Fibroblast of peridontal ligament (primary cell): ENCODE data around the gene NAV2.

Experiments used
- DNase-seq: peaks from one replicate; pipeline ENCODE4 v3.0.0-alpha.2; 2010; ENCODE audit errors: extremely low read depth

NAV2 gene

DNA sequence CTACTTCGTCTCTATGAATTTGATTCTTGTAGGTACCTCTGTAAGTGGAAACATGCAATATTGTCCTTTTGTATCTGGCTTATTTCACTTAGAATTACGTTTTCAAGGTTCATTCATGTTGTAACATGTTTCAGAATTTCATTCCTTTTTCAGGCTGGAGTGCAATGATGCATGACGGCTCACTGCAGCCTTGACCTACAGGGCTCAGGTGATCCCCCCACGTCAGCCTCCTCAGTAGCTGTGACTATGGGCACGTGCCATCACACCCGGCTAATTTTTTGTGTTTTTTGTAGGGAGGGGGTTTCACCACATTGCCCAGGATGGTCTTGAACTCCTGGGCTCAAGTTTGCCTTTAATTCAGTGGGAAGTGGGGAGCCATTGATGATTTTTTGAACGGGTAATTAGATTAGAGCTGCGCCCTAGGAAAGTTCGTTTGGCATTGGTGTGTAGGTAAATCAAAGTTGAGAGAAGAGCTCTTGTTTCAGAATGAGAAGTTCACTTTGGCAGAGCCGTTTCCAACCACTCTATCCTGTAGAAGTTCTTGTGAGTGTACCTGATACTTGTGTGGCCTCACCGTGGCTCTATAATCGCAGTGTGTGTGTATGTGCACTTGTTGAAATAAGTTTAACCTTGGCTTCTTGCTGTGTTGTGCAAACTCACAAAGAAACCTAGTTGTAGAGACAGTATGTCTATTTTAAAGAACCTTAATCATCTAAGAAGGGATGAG, 115.9 kb downstream of the NAV2 start:
- DNase-seq: no peak

GRCh38 chr11:19829109-19829837, 116.6 kb downstream of the NAV2 start:
- no peak for DNase-seq

- no peak for DNase-seq
Measured at GRCh38 chr11:19832086-19832750, 119.6 kb downstream of the NAV2 start.

DNA sequence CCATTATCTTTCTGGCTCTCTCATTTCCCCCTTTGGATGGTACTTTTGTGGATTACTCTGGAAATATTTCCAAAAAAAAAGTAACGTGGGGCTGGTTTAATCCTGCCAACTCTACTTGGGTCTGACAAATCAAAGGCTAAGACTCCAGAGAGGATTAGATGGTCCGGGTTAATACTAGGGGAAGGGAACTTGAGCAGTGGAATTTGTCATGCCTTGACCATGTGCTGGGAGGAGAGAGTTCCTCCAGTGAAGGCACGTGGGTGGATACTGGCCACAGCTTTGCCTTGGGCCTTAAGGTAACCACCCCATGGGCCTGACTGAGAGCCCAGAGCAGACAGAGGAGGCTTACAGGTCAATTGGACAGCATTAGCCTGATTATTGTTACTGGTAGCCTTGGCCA, 120.3 kb downstream of the NAV2 start:
- DNase-seq: no peak

DNA sequence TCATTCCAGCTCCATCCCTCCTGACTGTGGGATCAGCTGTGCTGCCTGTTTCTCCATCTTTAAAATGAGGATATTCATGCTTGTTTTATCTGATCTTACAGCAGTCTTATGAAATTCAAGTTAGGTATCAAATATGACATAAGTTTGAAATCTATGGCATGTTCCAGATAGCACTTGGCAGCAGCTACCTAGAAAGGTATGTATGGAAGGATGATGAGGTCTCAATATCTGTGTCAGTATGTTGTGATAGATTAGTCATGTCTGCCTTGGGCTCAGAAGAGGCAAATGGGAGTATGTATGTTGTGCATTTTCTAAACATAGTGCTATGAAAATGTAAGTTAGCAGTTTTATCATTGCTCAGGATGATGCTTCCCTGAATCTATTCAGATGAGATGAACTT, 122.1 kb downstream of the NAV2 start:
- DNase-seq: no peak

DNA sequence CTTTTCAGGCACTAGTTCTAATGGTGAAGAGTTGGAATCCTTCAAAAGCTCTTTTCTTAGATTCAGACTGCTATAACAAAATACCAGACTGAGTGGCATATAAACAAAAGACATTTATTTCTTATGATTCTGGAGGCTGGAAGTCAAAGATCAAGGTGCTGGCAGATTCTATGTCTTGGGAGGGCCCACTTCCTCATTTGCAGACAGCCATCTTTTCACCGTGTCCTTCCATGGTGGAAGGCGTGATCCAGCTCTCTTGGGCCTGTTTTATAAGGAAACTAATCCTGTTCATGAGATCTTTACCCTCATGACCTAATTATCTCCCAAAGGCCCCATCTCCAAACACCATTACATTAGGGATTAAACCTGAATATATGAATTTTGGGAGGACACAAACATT, 124.0 kb downstream of the NAV2 start:
- no peak for DNase-seq

GRCh38 chr11:19838994-19839768, 126.5 kb downstream of the NAV2 start:
- DNase-seq: no peak

GRCh38 chr11:19840961-19841360, 128.3 kb downstream of the NAV2 start:
- no peak for DNase-seq

- no peak for DNase-seq
Measured at GRCh38 chr11:19842505-19842904, 129.9 kb downstream of the NAV2 start.

DNA sequence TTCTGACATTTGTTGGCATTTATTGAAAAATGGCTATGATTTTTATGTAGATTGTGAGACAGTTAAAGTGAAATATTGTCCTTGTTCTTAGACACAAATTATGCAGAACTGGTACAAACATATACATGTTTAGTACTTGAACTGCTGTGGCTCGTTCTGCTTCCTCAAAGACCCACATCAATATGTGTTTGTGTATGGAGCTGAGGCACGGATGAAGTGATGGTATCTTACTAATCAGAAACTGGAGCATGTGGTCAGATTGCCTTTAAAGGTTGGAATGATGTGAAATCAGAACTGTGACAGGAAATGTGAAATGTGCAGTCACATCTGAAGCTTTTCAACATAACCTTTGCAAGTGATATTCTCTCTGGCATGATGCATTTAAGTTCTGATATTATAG, 130.4 kb downstream of the NAV2 start:
- DNase-seq: no peak

- no peak for DNase-seq
Measured at GRCh38 chr11:19844012-19844411, 131.4 kb downstream of the NAV2 start.

GRCh38 chr11:19844806-19845205, 132.2 kb downstream of the NAV2 start:
- no peak for DNase-seq

DNA sequence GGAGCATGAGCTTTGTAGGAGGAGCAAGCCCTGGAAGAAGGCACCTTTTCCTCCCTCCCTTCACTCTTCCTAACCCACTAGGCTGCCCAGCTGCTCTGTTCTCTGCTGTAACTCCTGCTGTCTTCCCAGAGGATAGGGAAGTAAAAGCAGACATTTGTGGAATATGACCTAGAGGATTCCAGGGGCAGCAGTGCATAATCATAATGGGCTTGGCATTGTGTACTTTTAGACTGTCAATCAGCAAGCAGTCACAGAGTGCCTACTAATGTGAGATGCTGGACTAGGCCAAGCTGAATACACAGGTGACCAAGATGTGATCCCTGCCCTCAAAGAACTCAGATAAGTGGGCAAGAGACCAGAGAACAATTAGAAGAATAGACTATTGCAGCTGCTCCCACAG, 133.0 kb downstream of the NAV2 start:
- no peak for DNase-seq

GRCh38 chr11:19846654-19847305, 134.1 kb downstream of the NAV2 start:
- DNase-seq: peak; percentile 77

DNA sequence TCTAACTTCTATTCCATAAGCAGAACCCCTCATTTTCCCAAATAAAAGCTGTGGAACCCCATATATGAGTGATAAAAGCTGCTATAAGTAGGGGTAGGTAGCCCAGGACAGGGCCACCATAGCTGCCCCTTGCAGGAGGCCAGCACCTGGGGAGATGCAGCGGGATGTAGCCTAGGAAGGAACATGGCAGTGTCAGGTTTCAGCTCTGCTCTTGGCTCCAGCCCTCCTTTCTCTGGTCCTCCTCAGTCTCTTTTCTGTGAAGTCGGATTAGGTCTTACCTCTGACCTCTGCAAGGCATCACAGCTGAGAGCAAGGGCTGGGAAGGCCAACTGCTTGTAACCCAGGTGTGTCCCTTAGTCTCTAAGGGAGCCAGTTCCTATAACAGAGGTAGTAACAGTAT, 135.6 kb downstream of the NAV2 start:
- no peak for DNase-seq

- peak; percentile 57 for DNase-seq
Measured at GRCh38 chr11:19849107-19849789, 136.6 kb downstream of the NAV2 start.

DNA sequence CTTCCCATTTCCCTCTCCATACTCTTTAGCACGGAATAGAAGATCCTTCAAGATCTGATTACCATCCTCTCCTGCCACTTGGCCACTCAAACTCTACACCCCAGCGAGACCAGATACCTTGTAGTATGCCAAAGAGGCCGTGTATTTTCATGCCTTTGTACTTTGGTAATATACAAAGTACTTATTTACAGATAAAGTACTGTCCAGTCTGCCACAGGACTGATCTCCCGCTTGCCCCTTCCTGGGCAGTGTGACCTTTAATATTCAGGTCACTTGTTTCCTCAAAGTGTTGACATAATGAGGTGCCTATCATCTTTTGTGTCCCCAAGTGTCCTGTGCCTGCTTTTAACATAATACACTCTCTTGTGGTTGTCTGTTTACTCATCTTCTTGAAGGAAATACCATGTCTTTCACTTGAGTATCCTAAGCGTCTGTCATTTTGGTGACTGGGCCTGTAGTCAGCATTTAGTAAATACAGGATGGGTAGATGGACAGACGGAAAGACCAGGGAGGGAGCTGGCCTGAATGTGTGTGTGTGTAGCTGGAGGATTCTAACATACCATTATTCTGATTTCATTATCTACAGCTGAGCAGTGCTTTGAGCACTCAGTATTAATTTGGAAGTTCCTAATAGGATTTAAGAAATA, 137.4 kb downstream of the NAV2 start:
- DNase-seq: no peak

DNA sequence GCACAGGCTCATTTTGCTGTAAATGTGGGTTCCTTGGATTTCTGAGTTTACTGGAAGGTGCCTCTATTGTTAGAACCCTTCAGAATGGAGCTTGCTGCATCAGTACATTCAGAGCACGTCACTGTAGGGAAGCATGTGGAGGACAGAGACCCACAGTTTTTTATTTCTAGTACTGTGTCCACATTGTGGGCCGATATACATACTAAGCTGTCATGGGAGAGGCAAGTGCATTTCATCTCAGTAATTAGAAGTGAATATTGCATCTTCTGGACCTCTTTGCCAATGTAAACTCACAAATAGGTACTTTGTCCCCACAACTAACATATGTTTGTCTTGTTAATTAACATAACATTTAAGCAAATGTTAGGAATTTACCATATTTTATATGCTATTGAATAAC, 139.7 kb downstream of the NAV2 start:
- no peak for DNase-seq

GRCh38 chr11:19853016-19853415, 140.4 kb downstream of the NAV2 start:
- DNase-seq: peak; percentile 52

GRCh38 chr11:19853920-19854319, 141.3 kb downstream of the NAV2 start:
- DNase-seq: peak; percentile 28

DNA sequence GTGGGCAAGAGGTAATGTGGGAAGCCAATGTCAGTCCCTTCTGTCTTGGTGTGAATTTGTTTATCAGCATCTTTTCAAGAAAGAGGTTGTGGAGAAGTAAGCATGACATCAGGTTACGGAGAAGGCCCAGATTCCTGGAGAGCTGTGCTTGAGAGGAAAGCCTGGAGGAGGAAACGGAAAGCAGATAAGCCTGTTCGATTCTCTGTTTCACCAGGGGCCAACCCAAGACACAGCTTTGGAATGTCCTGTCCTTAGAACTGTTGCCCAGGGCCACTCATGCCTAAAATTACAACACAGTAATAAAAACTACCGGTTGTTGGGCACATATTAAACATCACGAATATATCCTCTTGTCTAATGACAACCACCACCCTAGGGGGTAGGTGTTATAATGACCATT, 148.5 kb downstream of the NAV2 start:
- no peak for DNase-seq
